AG09309 (cell line): ENCODE results near the gene TMEM45B.
"Not testable (repeated sequence)": the region's sequence is repeated elsewhere in the genome, so short reads cannot be mapped to it uniquely, and the experiment has no call there.

Source experiments
- DNase-seq: peaks from one replicate; pipeline ENCODE4 v3.0.0-alpha.2; 2010; ENCODE audit warnings: low read depth
- H3K4me3 ChIP-seq: 2 replicates; pipeline ENCODE4 v1.5.1; 2011; ENCODE audit warnings: mild to moderate bottlenecking, low read depth, low read length, moderate library complexity; ENCODE audit not compliant: control insufficient read depth
- TF ChIP-seq, protein P1 (sequence below): IDR thresholded peaks from 2 replicates; pipeline ENCODE4 v1.5.1; 2011; ENCODE audit warnings: mild to moderate bottlenecking, low read depth, low read length, inconsistent platforms; ENCODE audit not compliant: insufficient read depth, control insufficient read depth; ENCODE audit errors: missing control alignments

TMEM45B gene

DNA sequence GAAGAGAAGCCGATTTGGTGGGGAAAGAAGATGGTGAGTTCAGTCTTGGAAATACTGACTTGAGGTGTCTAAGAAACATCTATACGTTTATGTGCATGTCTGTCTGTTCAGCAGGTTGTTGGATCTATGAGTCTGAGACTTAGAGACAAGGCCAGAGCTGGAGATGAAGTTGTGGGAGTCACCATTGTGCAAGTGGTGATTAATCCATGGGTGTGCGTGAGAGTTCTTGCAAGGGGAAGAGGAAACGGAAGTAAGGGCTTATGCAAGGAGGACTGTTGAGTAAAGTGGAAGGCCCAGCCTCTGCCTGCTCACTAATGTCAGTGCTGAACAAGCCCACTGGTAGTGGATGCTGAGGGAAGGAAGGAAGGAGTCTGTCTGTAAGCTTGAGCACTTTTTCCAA lies 9.7 kb downstream of the TMEM45B start:
- TF ChIP-seq, protein P1, sequence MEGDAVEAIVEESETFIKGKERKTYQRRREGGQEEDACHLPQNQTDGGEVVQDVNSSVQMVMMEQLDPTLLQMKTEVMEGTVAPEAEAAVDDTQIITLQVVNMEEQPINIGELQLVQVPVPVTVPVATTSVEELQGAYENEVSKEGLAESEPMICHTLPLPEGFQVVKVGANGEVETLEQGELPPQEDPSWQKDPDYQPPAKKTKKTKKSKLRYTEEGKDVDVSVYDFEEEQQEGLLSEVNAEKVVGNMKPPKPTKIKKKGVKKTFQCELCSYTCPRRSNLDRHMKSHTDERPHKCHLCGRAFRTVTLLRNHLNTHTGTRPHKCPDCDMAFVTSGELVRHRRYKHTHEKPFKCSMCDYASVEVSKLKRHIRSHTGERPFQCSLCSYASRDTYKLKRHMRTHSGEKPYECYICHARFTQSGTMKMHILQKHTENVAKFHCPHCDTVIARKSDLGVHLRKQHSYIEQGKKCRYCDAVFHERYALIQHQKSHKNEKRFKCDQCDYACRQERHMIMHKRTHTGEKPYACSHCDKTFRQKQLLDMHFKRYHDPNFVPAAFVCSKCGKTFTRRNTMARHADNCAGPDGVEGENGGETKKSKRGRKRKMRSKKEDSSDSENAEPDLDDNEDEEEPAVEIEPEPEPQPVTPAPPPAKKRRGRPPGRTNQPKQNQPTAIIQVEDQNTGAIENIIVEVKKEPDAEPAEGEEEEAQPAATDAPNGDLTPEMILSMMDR: no peak
- H3K4me3 ChIP-seq: no peak overlapping the region
- DNase-seq: peak; percentile 48

DNA sequence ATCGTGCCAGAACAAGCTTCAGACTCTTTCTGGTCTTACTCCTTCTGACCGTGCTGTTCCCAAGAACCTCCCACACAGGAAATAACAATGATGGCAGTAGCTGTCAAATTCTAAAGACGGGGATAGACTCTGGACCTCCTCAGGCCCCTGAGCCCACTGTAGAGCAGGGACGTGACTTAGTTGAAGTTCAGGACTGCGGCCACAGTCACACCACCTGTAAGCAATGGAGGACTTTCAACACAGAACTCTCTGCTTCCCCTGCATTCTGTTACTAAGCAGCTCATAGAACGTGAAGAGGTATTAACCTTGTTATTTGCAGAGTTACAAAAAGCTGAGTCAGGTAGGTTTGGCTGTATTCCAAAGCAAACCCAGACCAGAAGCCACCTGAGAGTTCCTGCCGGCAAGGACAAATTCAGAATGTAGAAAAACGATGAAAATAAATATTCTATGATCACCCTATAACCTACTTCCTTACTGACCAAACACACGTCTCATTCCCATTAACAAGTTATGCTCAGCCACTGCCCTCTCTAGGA lies 12.7 kb downstream of the TMEM45B start:
- TF ChIP-seq, protein P1: no peak
- DNase-seq: no peak
- no peak overlapping the region for H3K4me3 ChIP-seq

DNA sequence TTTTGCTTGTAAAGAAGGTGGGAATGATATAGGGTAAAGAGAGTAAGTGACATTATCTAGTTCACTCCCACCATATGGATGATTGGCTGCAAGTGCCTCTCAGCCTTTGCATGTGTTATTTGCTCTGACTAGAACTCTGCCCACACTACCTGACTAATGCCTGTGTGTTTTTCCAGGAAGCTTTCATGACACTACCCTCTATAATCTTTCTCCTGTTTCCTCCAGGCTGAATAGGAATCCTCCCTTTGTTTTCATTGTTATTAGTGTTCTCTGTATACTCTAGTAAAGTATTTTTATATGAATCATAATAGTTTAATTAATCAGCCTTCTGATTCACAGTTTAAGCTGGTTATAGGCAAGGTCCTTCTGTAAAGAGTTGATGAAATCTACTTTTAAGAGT lies 13.8 kb downstream of the TMEM45B start:
- not testable (repeated sequence) for H3K4me3 ChIP-seq, DNase-seq

DNA sequence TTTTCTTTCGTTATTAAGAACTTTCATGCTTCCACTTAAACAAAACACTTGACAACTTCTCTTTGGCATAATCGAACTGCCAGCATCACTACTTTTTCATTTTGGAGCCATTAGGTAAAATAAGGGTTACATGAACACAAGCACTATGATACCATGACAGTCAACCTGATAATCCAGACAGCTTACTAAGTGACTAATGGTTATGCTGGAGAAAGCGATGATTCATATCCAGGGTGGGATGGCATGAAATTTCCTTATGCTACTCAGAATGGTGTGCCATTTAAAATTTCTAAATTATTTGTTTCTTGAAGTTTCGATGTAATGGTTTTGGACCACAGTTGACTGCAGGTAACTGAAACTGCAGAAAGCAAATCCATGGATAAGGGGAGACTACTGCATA lies 15.6 kb downstream of the TMEM45B start:
- DNase-seq, H3K4me3 ChIP-seq: not testable (repeated sequence)

DNA sequence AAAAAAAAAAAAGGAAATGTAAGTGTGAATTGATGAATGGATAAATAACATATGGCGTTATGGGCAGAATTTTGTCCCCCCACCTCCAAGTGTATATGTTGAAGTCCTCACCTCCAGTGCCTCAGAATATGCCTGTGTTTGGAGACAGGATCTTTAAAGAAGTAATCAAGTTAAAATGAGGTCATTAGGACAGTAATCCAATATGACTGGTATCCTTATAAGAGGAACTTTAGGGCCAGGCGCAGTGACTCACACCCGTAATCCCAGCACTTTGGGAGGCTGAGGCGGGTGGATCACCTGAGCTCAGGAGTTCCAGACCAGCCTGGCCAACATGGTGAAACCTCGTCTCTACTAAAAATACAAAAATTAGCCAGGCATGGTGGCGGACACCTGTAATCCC lies 17.6 kb downstream of the TMEM45B start:
- DNase-seq, H3K4me3 ChIP-seq: not testable (repeated sequence)

DNA sequence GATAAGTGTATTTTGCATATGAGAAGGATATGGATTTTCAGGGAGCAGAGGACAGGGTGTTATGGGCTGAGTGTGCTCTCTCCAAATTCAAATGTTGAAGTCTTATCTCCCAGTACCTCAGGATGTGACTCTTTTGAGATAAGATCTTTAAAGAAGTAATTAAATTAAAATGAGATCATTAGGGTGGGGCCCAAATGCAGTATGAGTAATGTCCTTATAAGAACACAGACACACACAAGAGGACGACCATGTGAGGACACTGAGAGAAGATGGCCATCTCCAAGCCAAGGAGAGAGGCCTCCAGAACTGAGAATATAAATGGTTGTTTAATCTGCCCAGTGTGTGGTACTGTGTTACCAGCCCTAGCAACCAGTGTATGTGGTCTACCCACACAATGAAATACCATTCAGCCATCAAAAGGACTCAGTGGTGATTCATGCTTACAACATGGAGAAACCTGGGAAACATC lies 20.8 kb downstream of the TMEM45B start:
- not testable (repeated sequence) for H3K4me3 ChIP-seq, DNase-seq

DNA sequence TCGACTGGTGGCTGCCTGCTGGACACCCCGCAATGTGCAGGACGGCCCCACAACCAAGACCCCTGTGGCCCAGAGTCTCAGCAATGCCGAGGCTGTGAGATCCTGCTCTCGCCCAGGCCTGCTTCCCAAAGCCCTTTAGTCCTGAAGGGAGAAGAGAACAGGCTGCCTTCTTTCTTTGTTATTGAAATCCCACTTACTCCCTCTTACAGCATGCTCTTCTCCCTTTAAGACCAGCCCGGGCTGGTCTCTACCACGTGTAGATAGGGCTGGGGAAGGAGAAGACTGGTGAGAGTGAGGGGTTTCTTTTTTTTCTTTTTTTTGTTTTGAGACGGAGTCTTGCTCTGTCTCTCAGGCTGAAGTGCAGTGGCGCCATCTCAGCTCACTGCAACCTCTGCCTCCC lies 21.3 kb downstream of the TMEM45B start:
- no peak overlapping the region for H3K4me3 ChIP-seq
- DNase-seq: no peak
- TF ChIP-seq, protein P1: no peak

DNA sequence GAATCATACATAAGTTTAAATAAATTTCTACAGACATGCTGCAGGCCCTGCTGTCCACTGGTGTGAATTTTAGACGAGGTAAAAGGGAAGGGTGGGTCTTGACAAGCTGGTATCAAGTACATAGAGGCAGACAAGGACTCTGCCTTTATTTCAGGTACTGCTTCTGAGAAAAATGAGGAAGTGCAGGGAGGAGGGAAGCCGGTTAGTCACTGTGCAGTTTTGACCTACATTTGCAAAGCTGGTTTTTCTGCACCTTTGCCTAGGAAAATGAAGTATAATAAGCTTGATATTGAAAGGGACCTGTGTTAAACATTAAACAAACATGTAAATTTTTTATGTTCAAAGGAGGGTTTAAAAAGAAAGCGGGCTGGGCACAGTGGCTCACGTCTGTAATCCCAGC lies 24.6 kb downstream of the TMEM45B start:
- no peak for DNase-seq
- H3K4me3 ChIP-seq: no peak overlapping the region
- TF ChIP-seq, protein P1: no peak

DNA sequence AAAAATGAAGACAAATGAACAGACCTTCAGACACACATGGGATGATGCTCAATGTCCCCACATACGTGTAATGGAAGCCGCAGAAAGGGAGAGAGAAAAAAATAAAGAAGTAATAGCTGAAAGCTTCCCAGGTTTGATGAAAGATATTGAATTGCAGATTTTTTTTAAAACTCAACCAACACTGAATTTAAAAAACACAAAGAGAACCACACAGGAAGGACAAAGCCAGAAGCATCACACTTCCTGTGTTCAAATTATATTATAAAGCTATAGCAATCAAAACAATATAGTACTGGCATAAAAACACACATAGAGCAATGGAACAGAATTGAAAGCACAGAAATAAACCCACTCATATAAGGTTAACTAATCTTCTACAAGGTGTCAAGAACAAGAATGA lies 26.5 kb downstream of the TMEM45B start:
- no peak overlapping the region for H3K4me3 ChIP-seq
- DNase-seq: no peak
- TF ChIP-seq, protein P1: no peak
